Measurements from ENCODE around the gene ALPK3.
A peak's percentile ranks its signal among the peaks of the same experiment; 100 is the strongest.
"Not testable (repeated sequence)": the region's sequence is repeated elsewhere in the genome, so short reads cannot be mapped to it uniquely, and the experiment has no call there.

ALPK3 gene

DNA sequence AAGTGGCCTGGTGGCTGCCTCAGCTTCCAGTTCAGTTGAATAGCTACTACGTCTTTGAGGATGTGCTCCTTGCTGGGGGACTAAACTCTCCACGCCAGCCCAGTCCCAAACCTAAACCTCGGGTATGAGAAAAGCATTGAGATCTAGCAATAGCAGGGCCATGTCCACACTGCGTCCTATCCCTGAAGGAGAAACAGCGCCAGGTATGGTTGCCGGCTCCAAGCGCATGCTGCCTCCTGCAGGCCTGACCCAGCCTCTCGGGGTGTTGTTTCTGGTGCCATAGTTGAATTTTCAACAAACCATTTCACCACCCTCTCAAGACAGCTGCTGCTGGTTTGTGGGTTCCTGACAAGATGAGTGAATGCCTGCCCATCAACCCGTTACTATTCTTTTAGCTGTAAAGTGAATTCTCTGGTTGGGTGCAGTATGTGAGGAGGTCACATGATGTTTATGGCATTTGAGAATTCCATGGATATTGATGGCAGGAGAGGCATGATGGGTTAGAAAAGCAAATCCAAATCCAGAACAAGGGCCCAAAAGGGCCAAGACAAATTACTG, 54.4 kb downstream of the ALPK3 start:
- H3K4me3 ChIP-seq, result no peak overlapping the region
- DNase-seq (ENCODE audit: low spot score in 2 of 2), result no peak
- H3K27me3 ChIP-seq (ENCODE audit: low read depth), result no peaks in the 10 kb centered on the region; the same call in 1 of the 2 replicates
- no peaks in the 10 kb centered on the region for H3K9me3 ChIP-seq
- H3K36me3 ChIP-seq (replicated peaks), result no peaks in the 10 kb centered on the region
- no peaks in the 10 kb centered on the region for H3K4me1 ChIP-seq
- in situ Hi-C loops (cut with MboI; ENCODE audit: low sequenced_read_pairs), result no loop called here

DNA sequence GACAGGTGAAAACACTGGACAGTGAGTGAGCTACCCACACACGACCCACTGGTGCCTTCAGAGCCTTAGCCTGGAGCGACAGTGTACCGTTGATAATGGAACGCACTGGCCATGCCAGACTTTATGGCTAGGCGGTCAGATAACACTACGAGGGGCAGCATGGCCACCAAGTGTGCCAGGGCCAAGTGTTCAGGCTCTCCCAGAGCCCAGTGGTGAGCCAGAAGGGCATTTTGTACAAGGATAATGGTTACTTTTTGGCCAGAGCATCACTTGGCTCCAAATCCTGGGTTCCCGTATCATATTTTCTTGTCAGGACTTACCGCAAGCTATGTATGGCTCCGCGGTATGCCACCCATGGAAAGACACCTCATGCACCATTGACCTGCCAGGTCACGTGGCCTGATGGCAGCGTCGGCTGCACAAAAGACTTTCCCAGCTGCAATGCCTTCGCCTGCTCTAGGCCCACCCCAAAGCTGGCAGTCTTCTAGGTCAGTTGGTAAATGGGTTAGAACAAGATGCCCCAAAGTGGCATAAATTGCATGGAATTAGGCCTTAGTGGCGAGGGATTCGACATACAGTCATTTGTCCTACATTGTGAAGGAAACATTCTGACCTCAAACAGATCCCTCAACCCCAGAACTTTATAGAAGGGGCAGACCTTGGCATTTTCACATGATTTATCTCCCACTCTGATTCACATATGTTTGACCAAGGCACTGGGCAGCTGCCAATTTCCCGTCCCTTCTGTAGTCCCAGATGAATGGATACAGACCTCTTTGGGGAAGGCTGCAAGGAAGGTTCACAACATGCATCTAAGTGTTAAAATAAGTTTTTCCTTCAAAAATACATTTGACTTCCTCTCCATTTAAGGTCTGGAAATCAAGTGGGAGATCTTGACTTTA, 55.1 kb downstream of the ALPK3 start:
- H3K9me3 ChIP-seq, result no peaks in the 10 kb centered on the region
- no peak overlapping the region for H3K4me3 ChIP-seq
- DNase-seq (ENCODE audit: low spot score in 2 of 2), result no peak
- no peaks in the 10 kb centered on the region for H3K36me3 ChIP-seq (replicated peaks)
- in situ Hi-C loops (cut with MboI; ENCODE audit: low sequenced_read_pairs), result no loop called here
- no peaks in the 10 kb centered on the region; the same call in 1 of the 2 replicates for H3K27me3 ChIP-seq (ENCODE audit: low read depth)
- H3K4me1 ChIP-seq, result no peaks in the 10 kb centered on the region

DNA sequence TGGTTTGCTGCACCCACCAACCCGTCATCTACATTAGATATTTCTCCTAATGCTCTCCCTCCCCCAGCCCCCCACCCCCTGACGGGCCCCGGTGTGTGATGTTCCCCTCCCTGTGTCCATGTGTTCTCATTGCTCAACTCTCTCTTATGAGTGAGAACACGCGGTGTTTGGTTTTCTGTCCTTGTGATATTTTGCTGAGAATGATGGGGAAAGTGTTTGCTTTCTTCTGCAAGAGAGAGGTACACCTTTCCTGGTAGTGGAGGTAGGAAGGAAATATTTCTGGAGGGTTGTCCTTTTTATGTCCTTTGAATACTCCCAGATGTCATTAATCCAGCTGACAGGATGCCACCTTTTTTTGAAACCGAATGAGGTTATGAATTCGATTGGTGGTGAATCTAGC, 56.8 kb downstream of the ALPK3 start:
- no peaks in the 10 kb centered on the region for H3K36me3 ChIP-seq (replicated peaks)
- DNase-seq (ENCODE audit: low spot score in 2 of 2), result no peak
- in situ Hi-C loops (cut with MboI; ENCODE audit: low sequenced_read_pairs), result no loop called here
- H3K27me3 ChIP-seq (ENCODE audit: low read depth), result no peaks in the 10 kb centered on the region; the same call in 1 of the 2 replicates
- H3K4me3 ChIP-seq, result no peak overlapping the region
- H3K4me1 ChIP-seq, result no peaks in the 10 kb centered on the region
- no peaks in the 10 kb centered on the region for H3K9me3 ChIP-seq

GRCh38 chr15:84874981-84875699, 58.0 kb downstream of the ALPK3 start:
- Histone ChIP-seq H3K36me3 (replicated peaks) (no peaks in the 10 kb centered on the region), H3K4me1 (no peaks in the 10 kb centered on the region), H3K4me3 (no peak overlapping the region), H3K9me3 (no peaks in the 10 kb centered on the region), H3K27me3 (ENCODE audit: low read depth) (no peaks in the 10 kb centered on the region; the same call in 1 of the 2 replicates)
- in situ Hi-C loops (cut with MboI; ENCODE audit: low sequenced_read_pairs), result no loop called here
- no peak for DNase-seq (ENCODE audit: low spot score in 2 of 2)

- H3K9me3 ChIP-seq, result no peaks in the 10 kb centered on the region
- in situ Hi-C loops (cut with MboI; ENCODE audit: low sequenced_read_pairs), result no loop called here
- H3K27me3 ChIP-seq (ENCODE audit: low read depth), result no peaks in the 10 kb centered on the region
- H3K4me1 ChIP-seq, result no peaks in the 10 kb centered on the region
- no peak for DNase-seq (ENCODE audit: low spot score in 2 of 2)
- no peak overlapping the region for H3K4me3 ChIP-seq
- no peaks in the 10 kb centered on the region for H3K36me3 ChIP-seq (replicated peaks)
Observed at GRCh38 chr15:84876269-84876668, 59.1 kb downstream of the ALPK3 start.

GRCh38 chr15:84877701-84878100, 60.5 kb downstream of the ALPK3 start:
- H3K4me3 ChIP-seq; H3K27me3 ChIP-seq (ENCODE audit: low read depth); in situ Hi-C loops (cut with MboI; ENCODE audit: low sequenced_read_pairs); H3K9me3 ChIP-seq; H3K4me1 ChIP-seq; H3K36me3 ChIP-seq (replicated peaks); DNase-seq (ENCODE audit: low spot score in 2 of 2): not testable (repeated sequence)

GRCh38 chr15:84878504-84878903, 61.3 kb downstream of the ALPK3 start:
- DNase-seq (ENCODE audit: low spot score in 2 of 2), result peak; percentile 68 to 88
- Histone ChIP-seq H3K36me3 (replicated peaks) (no peaks in the 10 kb centered on the region), H3K4me3 (no peak overlapping the region), H3K27me3 (ENCODE audit: low read depth) (no peaks in the 10 kb centered on the region), H3K9me3 (no peaks in the 10 kb centered on the region), H3K4me1 (no peaks in the 10 kb centered on the region)
- in situ Hi-C loops (cut with MboI; ENCODE audit: low sequenced_read_pairs), result no loop called here

GRCh38 chr15:84879088-84879780, 62.1 kb downstream of the ALPK3 start:
- H3K4me1 ChIP-seq, result no peaks in the 10 kb centered on the region
- H3K9me3 ChIP-seq, result no peaks in the 10 kb centered on the region
- no peak for DNase-seq (ENCODE audit: low spot score in 2 of 2)
- in situ Hi-C loops (cut with MboI; ENCODE audit: low sequenced_read_pairs), result no loop called here
- no peaks in the 10 kb centered on the region for H3K36me3 ChIP-seq (replicated peaks)
- no peaks in the 10 kb centered on the region for H3K27me3 ChIP-seq (ENCODE audit: low read depth)
- H3K4me3 ChIP-seq, result no peak overlapping the region

- Histone ChIP-seq H3K4me3 (no peak overlapping the region), H3K36me3 (replicated peaks) (no peaks in the 10 kb centered on the region), H3K27me3 (ENCODE audit: low read depth) (no peaks in the 10 kb centered on the region), H3K4me1 (no peaks in the 10 kb centered on the region), H3K9me3 (no peaks in the 10 kb centered on the region)
- DNase-seq (ENCODE audit: low spot score in 2 of 2), result no peak
- in situ Hi-C loops (cut with MboI; ENCODE audit: low sequenced_read_pairs), result no loop called here
Observed at GRCh38 chr15:84880007-84880406, 62.9 kb downstream of the ALPK3 start.

- no peak for DNase-seq (ENCODE audit: low spot score in 2 of 2)
- H3K36me3 ChIP-seq (replicated peaks), result no peaks in the 10 kb centered on the region
- H3K4me3 ChIP-seq, result no peak overlapping the region
- H3K27me3 ChIP-seq (ENCODE audit: low read depth), result no peaks in the 10 kb centered on the region
- H3K4me1 ChIP-seq, result no peaks in the 10 kb centered on the region
- in situ Hi-C loops (cut with MboI; ENCODE audit: low sequenced_read_pairs), result no loop called here
- no peaks in the 10 kb centered on the region for H3K9me3 ChIP-seq
Observed at GRCh38 chr15:84880822-84881519, 63.8 kb downstream of the ALPK3 start.

GRCh38 chr15:84881520-84881830, 64.3 kb downstream of the ALPK3 start:
- Histone ChIP-seq H3K27me3 (ENCODE audit: low read depth) (no peaks in the 10 kb centered on the region), H3K4me3 (no peak overlapping the region), H3K9me3 (no peaks in the 10 kb centered on the region), H3K36me3 (replicated peaks) (no peaks in the 10 kb centered on the region), H3K4me1 (no peaks in the 10 kb centered on the region)
- DNase-seq (ENCODE audit: low spot score in 2 of 2), result no peak
- in situ Hi-C loops (cut with MboI; ENCODE audit: low sequenced_read_pairs), result no loop called here

- no peaks in the 10 kb centered on the region for H3K4me1 ChIP-seq
- in situ Hi-C loops (cut with MboI; ENCODE audit: low sequenced_read_pairs), result no loop called here
- H3K4me3 ChIP-seq, result no peak overlapping the region
- no peaks in the 10 kb centered on the region for H3K9me3 ChIP-seq
- DNase-seq (ENCODE audit: low spot score in 2 of 2), result no peak
- H3K27me3 ChIP-seq (ENCODE audit: low read depth), result no peaks in the 10 kb centered on the region
- no peaks in the 10 kb centered on the region for H3K36me3 ChIP-seq (replicated peaks)
Observed at GRCh38 chr15:84883466-84883865, 66.3 kb downstream of the ALPK3 start.

Measured in HAP-1 (cell line).